Vagina (tissue), 2 donors: ENCODE results near the gene DSG2. TPM values are rescaled to one million over a fixed set of nuclear protein-coding genes. Genes with fewer than 3 reads are reported as not detected.
"Not testable (repeated sequence)": the region's sequence is repeated elsewhere in the genome, so short reads cannot be mapped to it uniquely, and the experiment has no call there.

Experiments
- DNase-seq, 2 donors: peaks; one replicate each; pipeline ENCODE4 v3.0.0-alpha.2; 2017; ENCODE audit errors: extremely low spot score in 2 of 2
- H3K27ac ChIP-seq: fragments of 200-600 bp; sonication (generic); one replicate; pipeline ENCODE4 v1.5.1; 2019
- H3K27me3 ChIP-seq: fragments of 200-600 bp; sonication (generic); one replicate; pipeline ENCODE4 v1.5.1; 2019
- H3K36me3 ChIP-seq, 2 donors: fragments of 200-600 bp; sonication (generic); one replicate each; pipeline ENCODE4 v1.5.1; 2017 to 2019
- H3K4me1 ChIP-seq: fragments of 200-600 bp; sonication (generic); one replicate; pipeline ENCODE4 v1.5.1; 2019
- H3K4me3 ChIP-seq, 2 donors: fragments of 200-600 bp; sonication (generic); 1 replicate in 1 of 2; 2 replicates in 1 of 2; pipeline ENCODE4 v1.5.1; 2016 to 2019
- H3K9me3 ChIP-seq: fragments of 200-600 bp; sonication (generic); one replicate; pipeline ENCODE4 v1.5.1; 2019
- CTCF ChIP-seq, 3 experiments: fragments of 450-650 bp in 2 of 3; fragments of 200-600 bp in 1 of 3; sonication (generic) in 1 of 3; IDR thresholded peaks; one replicate each; pipeline ENCODE4 v1.5.1; 2017 to 2019; ENCODE audit warnings: antibody characterized with exemption in 3 of 3, mild to moderate bottlenecking in 2 of 3, moderate library complexity in 2 of 3
- POLR2A ChIP-seq, 2 donors: fragments of 450-650 bp; IDR thresholded peaks; one replicate each; pipeline ENCODE4 v1.6.1; 2017; ENCODE audit warnings: antibody characterized with exemption in 2 of 2, mild to moderate bottlenecking in 2 of 2, moderate library complexity in 2 of 2
- POLR2AphosphoS5 ChIP-seq, 2 donors: sonication (generic); formaldehyde crosslinking; IDR thresholded peaks; one replicate each; pipeline ENCODE4 v1.9.0; 2017; ENCODE audit warnings: antibody characterized with exemption in 2 of 2, mild to moderate bottlenecking in 2 of 2, low read depth in 1 of 2; ENCODE audit not compliant: insufficient read depth in 1 of 2
- intact Hi-C: fragments of 100-400 bp; cut with DNase I; formaldehyde crosslinking; loops from one replicate; pipeline ENCODE4 v1.15.1; 2023
- total RNA-seq: library from RNA; depleted of rRNA; stranded (reverse); fragments of >200 nt; gene quantifications from one replicate; pipeline ENCODE4 v1.2.3, GENCODE V29; 2016

Gene DSG2
- total RNA-seq, 1 donor from 2014 or later = 11.8 TPM

DNA sequence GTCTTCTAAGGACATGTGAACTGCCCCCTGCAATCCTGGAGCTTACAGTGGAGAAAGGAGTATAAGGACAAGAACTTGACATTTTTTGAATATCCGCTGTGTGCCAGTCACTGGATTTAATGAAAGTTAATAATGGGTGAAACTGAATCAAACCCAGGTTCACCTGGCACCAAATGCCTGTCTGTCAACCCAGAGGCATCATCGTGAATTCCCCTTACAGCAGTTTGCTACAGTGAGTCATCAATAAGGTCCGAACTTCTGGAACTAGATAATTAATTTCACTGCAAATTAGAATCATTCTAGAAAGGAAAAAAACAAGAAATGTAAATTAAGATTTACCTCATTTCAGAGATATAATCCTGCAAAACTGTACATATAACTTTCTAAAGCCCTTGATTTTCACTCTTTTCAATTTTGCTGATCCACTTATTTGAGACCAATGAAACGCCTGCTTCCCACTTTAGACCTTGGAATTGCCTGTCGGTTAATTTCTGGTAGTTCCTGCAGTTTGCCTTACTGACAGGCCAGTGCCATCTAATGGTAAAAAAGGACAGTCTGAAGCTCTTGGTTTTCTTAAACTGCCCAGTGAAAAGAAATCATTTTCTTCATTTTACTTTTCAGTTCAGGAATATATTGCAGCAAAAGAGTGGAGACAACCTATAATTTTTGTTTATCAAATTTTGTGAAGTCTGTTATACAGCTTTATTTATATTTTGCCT lies 8.2 kb downstream of the DSG2 start:
- no peak for DNase-seq
- no peaks in the 10 kb centered on the region for H3K36me3 ChIP-seq
- H3K4me3 ChIP-seq = no peak overlapping the region
- no peak overlapping the region for H3K27ac ChIP-seq
- H3K9me3 ChIP-seq = no peaks in the 10 kb centered on the region
- TF ChIP-seq POLR2AphosphoS5 (IDR thresholded peaks at IDR 0.05; ENCODE audit: insufficient read depth in 1 of 2, low read depth in 1 of 2) (no peak), CTCF (IDR thresholded peaks at IDR 0.05) (no peak), POLR2A (IDR thresholded peaks at IDR 0.05) (no peak)
- no peaks in the 10 kb centered on the region for H3K27me3 ChIP-seq
- intact Hi-C loops = no loop called here
- H3K4me1 ChIP-seq = peaks cover 6% of the 10 kb centered on the region

DNA sequence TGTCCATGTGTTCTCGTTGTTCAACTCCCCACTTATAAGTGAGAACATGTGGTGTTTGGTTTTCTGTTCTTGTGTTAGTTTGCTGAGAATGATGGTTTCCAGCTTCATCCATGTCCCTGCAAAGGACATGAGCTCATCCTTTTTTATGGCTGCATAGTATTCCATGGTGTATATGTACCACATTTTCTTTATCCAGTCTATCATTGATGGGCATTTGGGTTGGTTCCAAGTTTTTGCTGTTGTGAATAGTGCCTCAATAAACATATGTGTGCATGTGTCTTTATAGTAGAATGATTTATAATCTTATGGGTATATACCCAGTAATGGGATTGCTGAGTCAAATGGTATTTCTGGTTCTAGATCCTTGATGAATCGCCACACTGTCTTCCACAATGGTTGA lies 9.1 kb downstream of the DSG2 start:
- H3K9me3 ChIP-seq, H3K27ac ChIP-seq, intact Hi-C loops, DNase-seq, H3K36me3 ChIP-seq, H3K27me3 ChIP-seq, H3K4me3 ChIP-seq: not testable (repeated sequence)
- H3K4me1 ChIP-seq = peaks cover 15% of the 10 kb centered on the region

DNA sequence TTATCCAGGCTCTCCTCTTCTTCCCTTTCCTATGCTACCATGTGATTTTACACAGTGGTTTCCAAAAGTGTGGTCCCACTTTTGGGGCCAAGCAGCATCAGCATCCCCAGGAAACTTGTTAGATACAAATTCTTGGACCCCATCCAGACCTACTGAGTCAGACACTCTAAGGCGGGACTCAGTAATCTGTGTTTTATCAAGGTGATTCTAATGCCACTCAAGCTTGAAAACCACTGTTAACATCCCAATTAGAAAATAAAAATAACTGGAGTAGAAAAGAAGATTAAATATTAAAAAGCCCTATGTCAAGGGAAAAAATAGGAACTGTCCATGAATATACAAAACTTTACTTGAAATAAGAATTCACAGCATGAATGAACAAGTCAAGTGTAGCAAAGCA lies 10.8 kb downstream of the DSG2 start:
- Histone ChIP-seq H3K27me3 (no peaks in the 10 kb centered on the region), H3K9me3 (no peaks in the 10 kb centered on the region), H3K27ac (peak overlapping the region; percentile 17), H3K4me1 (peaks cover 16% of the 10 kb centered on the region), H3K36me3 (no peaks in the 10 kb centered on the region), H3K4me3 (no peak overlapping the region)
- intact Hi-C loops = no loop called here
- no peak for TF ChIP-seq POLR2A (IDR thresholded peaks at IDR 0.05)
- TF ChIP-seq POLR2AphosphoS5 (IDR thresholded peaks at IDR 0.05; ENCODE audit: insufficient read depth in 1 of 2, low read depth in 1 of 2) = no peak
- no peak for TF ChIP-seq CTCF (IDR thresholded peaks at IDR 0.05)
- no peak for DNase-seq

- intact Hi-C loops = no loop called here
- peaks cover 16% of the 10 kb centered on the region for H3K4me1 ChIP-seq
- H3K9me3 ChIP-seq = no peaks in the 10 kb centered on the region
- TF ChIP-seq CTCF (IDR thresholded peaks at IDR 0.05) (no peak), POLR2A (IDR thresholded peaks at IDR 0.05) (no peak), POLR2AphosphoS5 (IDR thresholded peaks at IDR 0.05; ENCODE audit: insufficient read depth in 1 of 2, low read depth in 1 of 2) (no peak)
- H3K27ac ChIP-seq = peak overlapping the region; percentile 49
- no peaks in the 10 kb centered on the region for H3K36me3 ChIP-seq
- no peak overlapping the region for H3K4me3 ChIP-seq
- H3K27me3 ChIP-seq = no peaks in the 10 kb centered on the region
- no peak for DNase-seq
Measured at GRCh38 chr18:31509571-31509970, 11.6 kb downstream of the DSG2 start.

- no peak for DNase-seq
- H3K27me3 ChIP-seq = no peaks in the 10 kb centered on the region
- H3K4me3 ChIP-seq = no peak overlapping the region
- peaks cover 16% of the 10 kb centered on the region for H3K4me1 ChIP-seq
- TF ChIP-seq CTCF (IDR thresholded peaks at IDR 0.05) (no peak), POLR2A (IDR thresholded peaks at IDR 0.05) (no peak), POLR2AphosphoS5 (IDR thresholded peaks at IDR 0.05; ENCODE audit: insufficient read depth in 1 of 2, low read depth in 1 of 2) (peak in 1 of 2 donors; percentile 76)
- no peaks in the 10 kb centered on the region for H3K9me3 ChIP-seq
- H3K36me3 ChIP-seq = no peaks in the 10 kb centered on the region
- intact Hi-C loops = no loop called here
- H3K27ac ChIP-seq = peak overlapping the region; percentile 66
Measured at GRCh38 chr18:31510319-31510718, 12.3 kb downstream of the DSG2 start.
